NCI-H1436 (cell line): ENCODE results near the gene FLG.
"Not testable (repeated sequence)": the region's sequence is repeated elsewhere in the genome, so short reads cannot be mapped to it uniquely, and the experiment has no call there.

ENCODE experiments used
- DNase-seq: peaks from one replicate; lab custom pipeline; 2025; lab: John Stamatoyannopoulos, UW

Gene FLG

GRCh38 chr1:152325111-152325510 is at the start of gene FLG:
Gene FLG (minus strand): TSS chr1:152325239. CDS start chr1:152315456, 9,783 bp downstream.
- no peak for DNase-seq

GRCh38 chr1:152374451-152374850 is 49.4 kb upstream of the FLG start:
- no peak for DNase-seq

- DNase-seq = no peak
Measured at GRCh38 chr1:152372672-152373071, 47.6 kb upstream of the FLG start.

GRCh38 chr1:152367436-152367835 is 42.4 kb upstream of the FLG start:
- no peak for DNase-seq

DNA sequence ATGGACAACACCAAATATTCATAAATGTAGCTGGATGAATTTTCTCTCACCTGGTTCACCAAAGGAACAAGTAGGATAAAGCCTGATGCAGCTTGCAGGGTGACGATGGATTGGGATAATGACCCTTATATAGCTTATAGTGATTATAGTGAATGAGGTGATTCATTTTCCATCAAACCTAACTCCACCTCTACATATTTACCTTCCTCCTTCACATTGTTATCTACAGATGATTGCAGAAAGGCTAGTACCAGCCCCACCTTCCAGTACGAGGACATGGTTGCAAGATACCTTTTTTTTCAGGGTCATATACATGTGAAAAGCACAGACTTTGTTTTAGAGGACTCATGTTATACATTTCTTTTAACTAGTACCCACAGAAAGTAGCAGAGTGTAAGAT is 34.9 kb upstream of the FLG start, which contains the start of gene FLG2:
TSS of gene FLG2 (minus strand) at position 101 of the 400 bp plus-strand sequence. CDS start 1,122 bp downstream, outside the sequence.
- no peak for DNase-seq

DNA sequence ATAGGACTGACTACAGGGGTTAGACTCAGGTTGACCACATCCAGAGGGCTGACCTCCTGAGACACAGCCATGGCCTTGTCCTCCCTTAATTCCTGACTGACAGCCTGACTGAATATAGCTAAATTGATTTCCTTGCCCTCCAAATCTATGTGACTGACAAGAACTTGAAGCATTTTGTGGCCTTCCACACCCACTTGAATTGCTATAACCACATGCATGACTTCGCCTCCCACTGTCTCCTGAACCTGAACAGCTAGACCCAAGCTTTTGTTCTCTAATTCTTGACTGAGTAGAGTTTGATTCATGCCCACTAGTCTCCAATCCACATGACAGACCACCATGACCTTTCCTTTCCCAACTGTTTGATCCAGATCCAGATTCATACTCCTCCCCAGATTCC is 31.7 kb upstream of the FLG start:
- DNase-seq = no peak

- DNase-seq = no peak
Measured at GRCh38 chr1:152349611-152350010, 24.6 kb upstream of the FLG start.

GRCh38 chr1:152348447-152348846 is 23.4 kb upstream of the FLG start:
- DNase-seq = no peak

DNA sequence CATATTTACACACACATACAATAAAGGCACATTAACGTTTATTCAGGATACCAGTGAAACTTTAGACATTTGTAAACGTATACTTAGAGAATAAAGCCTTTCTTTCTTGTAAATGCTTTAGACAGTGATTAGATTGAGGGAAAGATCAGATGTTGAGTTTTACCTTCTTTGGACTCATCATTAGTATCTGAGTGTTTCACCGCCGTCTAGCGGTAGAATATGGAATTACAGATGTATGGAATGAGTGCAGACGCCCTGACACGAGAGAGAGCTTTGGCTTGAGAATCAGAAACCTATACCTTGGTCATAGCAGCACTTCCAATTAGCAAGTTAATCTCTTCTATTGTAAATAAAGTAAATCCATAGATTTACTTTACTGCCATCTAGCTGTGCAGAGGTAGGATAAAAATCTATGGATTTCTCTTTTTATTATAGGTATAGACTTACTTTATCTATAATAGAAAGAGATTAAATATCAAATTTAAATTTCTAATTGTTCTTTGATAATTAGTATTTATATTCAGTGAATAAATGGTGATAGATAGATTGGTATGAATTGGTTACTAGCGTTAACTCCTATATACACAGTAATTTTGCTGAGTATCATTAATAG is 22.2 kb upstream of the FLG start:
- DNase-seq = peak; percentile 46

GRCh38 chr1:152344438-152344837 is 19.4 kb upstream of the FLG start:
- no peak for DNase-seq

DNA sequence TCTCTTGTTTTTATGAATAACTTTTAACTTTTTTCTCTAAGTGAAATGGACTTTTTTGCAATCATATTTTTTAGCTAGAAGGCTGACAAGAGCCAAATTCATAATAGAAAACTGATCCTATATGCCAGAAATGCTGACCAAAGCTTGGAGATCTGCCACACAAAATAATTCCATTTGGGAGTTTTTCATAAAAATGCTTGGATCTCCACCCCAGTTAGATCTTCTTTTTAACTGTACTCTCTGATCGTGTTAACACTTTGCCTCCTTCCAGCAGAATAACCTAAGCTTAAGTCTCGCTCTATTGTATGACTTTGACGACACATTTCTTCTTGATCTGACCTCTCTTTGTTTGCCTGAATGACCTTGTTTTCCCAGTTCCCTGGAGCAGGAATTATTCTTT is 18.0 kb upstream of the FLG start:
- DNase-seq = no peak

GRCh38 chr1:152335399-152335798 is 10.4 kb upstream of the FLG start:
- no peak for DNase-seq

DNA sequence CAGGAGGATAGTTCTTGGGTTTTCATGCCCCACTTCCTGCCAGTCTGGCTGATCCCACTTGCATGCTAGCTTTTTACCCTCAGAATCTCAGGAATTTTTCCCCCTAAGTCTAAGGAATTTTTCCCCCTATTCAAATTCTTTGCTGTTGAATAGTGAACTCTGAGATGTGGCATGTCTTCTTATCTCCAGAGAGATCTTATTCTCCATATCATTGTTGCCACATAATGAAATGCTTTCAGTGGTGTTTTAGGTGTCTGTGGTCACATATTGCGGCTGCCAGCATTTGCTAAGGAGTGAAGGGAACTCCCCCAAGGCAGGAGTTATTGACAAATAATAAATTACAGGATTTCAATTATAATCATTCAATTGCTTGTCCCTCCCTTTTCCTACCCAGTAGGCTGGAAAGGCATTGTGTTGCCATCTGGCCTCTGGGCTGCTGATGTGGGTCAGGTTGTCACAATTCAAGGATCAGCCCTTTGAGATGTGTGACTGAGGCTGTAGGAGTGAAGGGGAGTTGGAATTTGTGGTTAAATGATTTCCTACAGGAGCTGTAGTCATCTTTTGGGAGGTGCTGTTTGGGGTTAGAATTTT is 3.9 kb upstream of the FLG start:
- DNase-seq = no peak

DNA sequence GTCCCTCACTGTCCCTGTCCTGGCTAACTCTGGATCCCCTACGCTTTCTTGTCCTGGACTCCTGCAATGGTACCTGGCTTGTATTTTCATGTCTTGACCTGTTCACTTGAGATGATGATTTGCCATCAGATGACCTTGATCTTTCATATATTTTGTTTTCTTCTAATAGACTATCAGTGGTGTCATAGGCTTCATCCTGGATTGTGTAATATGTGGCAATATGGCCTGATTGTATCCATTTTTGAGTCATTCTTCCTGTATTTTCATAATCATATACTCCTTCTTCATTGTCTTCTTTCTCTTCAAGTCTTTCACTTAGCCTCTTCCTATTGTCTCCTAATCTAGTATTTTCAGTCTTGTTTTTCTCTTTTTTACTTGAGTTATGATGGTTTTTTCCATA is 11.1 kb downstream of the FLG start:
- no peak for DNase-seq

- DNase-seq = no peak
Measured at GRCh38 chr1:152313319-152313801, 11.7 kb downstream of the FLG start.

GRCh38 chr1:152312169-152312568 is 12.9 kb downstream of the FLG start:
- not testable (repeated sequence) for DNase-seq

GRCh38 chr1:152309955-152310354 is 15.1 kb downstream of the FLG start:
- no peak for DNase-seq

DNA sequence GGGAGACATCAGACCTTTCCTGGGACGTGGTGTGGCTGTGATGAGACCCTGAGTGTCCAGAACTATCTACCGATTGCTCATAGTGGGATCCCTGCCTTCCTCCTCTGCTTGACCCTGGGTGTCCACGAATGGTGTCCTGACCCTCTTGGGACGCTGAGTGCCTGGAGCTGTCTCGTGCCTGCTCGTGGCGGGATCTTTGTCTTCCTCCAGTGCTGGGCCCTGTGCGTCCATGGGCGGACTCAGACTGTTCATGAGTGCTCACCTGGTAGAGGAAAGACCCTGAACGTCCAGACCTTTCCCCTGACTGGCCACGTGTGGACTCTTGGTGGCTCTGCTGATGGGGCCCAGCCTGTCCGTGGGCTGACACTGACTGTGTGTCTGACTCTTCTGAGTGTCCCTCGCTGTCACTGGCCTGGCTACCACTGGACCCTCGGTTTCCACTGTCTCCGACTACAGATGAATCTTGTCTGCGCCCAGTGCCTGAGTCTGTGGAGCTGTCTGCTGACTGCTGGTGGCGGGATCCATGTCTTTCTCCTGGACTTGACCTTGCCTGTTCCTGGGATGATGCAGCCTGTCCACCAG is 15.6 kb downstream of the FLG start:
- DNase-seq = not testable (repeated sequence)

DNA sequence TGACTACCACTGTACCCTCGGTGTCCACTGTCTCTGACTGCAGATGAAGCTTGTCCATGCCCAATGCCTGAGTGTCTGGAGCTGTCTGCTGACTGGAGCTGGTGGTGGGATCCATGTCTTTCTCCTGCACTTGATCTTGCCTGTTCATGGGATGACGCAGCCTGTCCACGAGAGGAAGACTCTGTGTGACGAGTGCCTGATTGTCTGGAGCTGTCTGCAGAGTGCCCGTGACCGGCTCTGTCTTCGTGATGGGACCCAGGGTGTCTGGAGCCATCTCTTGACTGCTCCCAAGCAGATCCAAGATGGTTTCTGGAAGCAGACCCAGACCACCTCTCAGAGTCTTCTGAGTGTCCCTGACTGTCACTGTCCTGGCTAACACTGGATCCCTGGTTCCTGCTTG is 16.3 kb downstream of the FLG start:
- not testable (repeated sequence) for DNase-seq

DNA sequence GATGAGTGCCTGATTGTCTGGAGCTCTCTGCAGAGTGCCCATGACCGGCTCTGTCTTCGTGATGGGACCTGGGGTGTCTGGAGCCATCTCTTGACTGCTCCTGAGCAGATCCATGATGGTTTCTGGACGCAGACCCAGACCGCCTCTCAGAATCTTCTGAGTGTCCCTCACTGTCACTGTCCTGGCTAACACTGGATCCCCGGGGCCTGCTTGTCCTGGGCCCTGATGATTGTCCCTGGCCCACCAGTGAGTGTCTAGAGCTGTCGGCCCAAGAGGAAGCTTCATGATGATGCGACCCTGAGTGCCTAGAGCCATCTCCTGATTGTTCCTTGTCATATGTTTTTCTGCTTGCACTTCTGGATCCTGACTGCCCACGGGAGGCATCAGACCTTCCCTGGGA is 17.1 kb downstream of the FLG start:
- not testable (repeated sequence) for DNase-seq

DNA sequence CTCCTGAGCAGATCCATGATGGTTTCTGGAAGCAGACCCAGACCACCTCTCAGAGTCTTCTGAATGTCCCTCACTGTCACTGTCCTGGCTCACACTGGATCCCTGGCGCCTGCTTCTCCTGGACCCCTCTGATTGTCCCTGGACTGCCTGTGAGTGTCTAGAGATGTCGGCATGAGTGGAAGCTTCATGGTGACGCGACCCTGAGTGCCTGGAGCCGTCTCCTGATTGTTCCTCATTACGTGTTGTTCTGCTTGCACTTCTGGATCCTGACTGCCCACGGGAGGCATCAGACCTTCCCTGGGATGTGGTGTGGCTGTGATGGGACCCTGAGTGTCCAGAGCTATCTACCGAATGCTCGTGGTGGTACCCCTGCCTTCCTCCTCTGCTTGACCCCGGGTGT is 18.9 kb downstream of the FLG start:
- not testable (repeated sequence) for DNase-seq

DNA sequence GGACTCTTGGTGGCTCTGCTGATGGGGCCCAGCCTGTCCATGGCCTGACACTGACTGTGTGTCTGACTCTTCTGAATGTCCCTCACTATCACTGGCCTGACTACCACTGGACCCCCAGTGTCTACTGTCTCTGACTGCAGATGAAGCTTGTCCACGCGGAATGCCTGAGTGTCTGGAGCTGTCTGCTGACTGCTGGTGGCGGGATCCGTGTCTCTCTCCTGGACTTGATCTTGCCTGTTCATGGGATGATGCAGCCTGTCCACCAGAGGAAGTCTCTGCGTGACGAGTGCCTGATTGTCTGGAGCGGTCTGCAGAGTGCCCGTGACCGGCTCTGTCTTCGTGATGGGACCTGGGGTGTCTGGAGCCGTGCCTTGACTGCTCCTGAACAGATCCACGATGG is 20.3 kb downstream of the FLG start:
- DNase-seq = not testable (repeated sequence)

- DNase-seq = not testable (repeated sequence)
Measured at GRCh38 chr1:152303139-152303872, 21.7 kb downstream of the FLG start.
